GM18873 (cell line): ENCODE results near the gene LPCAT1.
"Not testable (repeated sequence)": the region's sequence is repeated elsewhere in the genome, so short reads cannot be mapped to it uniquely, and the experiment has no call there.

Experiments used
- ATAC-seq: cut with Tn5 transposase; IDR thresholded peaks from one replicate; pipeline ENCODE4 v1.9.1; 2021; ENCODE audit warnings: mild to moderate bottlenecking, moderate library complexity, moderate number of reproducible peaks; ENCODE audit not compliant: unreplicated experiment, low FRiP score

Gene LPCAT1, protein sequence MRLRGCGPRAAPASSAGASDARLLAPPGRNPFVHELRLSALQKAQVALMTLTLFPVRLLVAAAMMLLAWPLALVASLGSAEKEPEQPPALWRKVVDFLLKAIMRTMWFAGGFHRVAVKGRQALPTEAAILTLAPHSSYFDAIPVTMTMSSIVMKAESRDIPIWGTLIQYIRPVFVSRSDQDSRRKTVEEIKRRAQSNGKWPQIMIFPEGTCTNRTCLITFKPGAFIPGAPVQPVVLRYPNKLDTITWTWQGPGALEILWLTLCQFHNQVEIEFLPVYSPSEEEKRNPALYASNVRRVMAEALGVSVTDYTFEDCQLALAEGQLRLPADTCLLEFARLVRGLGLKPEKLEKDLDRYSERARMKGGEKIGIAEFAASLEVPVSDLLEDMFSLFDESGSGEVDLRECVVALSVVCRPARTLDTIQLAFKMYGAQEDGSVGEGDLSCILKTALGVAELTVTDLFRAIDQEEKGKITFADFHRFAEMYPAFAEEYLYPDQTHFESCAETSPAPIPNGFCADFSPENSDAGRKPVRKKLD

GRCh38 chr5:1523793-1524480 is at the start of gene LPCAT1:
TSS of gene LPCAT1 (minus strand) at chr5:1523960. CDS start at chr5:1523844, 116 bp downstream.
- peak; percentile 52 for ATAC-seq

- not testable (repeated sequence) for ATAC-seq
Measured at GRCh38 chr5:1571875-1572274, 48.1 kb upstream of the LPCAT1 start.

DNA sequence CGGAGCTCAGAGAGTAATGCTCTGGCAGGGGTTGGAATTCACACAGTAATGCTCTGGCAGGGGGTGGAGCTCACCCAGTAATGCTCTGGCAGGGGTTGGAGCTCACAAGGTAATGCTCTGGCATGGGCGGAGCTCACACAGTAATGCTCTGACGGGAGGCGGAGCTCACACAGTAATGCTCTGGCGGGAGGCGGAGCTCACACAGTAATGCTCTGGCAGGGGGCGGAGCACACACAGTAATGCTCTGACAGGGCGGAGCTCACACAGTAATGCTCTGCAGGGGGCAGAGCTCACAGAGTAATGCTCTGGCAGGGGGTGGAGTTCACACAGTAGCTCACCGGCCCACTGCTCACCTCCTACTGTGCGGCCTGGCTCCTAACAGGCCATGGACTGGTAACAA is 47.2 kb upstream of the LPCAT1 start:
- ATAC-seq, result no peak

GRCh38 chr5:1568201-1568979 is 44.6 kb upstream of the LPCAT1 start:
- ATAC-seq, result no peak

DNA sequence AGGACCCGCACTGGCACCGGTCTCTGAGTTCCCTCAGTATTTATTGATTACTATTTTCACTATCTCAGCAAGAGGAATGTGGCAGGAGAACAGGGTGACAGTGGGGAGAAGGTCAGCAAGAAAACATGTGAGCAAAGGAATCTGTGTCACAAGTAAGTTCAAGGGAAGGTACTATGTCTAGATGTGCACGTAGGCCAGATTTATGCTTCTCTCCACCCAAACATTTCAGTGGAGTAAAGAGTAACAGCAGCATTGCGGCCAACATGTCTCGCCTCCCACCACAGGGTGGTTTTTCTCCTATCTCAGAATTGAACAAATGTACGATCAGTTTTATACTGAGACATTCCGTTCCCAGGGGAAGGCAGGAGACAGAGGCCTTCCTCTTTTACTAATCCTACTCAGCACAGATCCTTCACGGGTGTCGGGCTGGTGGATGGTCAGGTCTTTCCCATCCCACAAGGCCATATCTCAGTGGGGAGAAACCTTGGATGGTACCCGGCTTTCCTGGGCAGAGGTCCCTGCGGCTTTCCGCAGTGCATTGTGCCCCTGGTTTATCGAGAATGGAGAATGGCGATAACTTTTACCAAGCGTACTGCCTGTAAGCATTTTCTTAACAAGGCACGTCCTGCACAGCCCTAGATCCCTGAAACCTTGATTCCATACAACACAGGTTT is 43.9 kb upstream of the LPCAT1 start:
- not testable (repeated sequence) for ATAC-seq

DNA sequence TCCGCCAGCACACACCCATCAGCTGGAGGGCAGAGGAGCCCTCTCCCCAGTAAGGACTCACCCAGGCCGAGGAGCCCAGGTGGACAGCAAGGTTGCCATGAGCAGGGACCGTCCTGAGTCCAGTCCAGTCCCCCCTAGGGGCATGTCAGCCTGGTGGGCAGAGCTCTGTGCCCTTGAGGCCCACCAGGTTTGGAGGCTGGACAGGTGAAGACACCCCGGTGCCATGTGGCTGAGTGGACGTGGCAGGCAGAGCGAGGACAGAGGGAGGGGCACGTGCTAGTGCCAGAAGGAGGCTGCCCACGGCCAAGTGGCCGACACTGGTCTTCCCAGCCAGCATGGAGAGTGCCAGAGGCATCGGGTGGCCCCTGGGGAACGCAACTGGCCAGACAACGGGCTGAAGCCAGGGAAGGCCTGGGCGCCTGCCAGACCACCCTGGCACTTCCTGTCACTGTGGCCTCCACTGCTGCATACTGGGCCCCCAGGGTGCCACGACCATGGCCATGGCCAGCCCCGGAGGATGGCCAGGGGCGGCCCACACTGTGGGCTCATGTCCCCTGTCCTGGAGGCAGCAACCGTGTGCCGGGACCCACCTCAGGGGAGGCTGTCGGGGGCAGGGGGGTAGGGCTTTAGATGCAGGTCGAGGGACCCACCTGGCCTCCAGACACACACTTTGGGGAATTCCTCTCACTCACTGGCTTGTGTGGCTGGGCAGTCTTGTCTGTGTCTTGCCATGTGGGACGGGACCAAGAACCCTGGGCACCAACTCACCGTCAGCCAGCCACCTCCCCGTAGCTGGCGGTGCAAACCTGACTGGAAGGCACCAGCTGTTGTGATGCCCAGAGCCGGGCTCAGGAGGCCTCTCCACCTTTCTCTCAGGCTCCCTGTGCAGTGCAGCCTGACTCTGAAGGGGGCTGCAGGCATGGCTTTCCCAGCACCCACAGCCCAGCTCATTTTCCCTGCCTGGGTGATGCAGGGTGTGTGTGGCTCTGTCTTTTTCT is 42.3 kb upstream of the LPCAT1 start:
- no peak for ATAC-seq

DNA sequence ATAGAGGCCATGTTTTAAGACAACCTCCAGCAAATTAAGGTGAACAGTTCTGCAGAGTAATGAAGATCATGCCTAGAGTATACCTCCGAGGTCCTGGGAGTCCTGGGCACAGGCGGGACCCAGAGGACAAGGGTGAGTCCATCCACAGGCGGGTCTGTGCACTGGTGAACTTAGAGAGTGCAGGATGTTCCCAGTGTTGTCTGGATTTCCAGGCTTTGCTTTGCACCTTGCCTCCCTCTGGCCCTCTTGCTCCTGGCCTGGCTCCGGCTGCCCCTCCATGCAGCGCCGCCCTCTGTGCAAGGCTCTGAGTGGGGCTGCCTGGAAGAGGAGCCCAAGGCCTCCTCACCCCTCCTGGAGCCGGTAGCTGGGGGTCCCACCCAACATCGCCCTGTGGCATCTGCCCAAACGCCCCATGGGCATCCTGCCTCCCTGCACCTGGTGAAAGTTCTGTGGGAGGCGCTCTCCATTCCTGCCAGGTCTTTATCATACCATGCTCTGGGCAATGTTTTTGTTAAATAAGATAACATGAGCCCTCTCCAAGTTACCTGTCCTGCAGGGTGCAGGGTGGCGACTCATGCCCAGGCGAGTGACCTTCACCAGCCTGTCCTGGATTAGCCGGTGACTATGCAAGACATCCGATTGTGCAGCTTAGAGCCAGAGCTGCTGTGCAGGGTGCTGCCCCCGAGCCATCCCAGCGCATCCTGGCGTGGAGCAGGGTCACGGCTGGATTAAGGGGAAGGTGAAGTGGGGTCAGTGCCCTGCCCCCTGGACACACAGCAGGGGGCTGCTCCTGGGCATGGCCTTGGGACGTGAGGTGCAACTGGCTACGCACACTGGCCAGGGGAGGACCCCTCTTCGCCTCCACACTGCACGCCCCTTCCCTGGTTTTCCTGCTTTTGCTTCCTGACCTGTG is 41.3 kb upstream of the LPCAT1 start:
- ATAC-seq, result no peak

- no peak for ATAC-seq
Measured at GRCh38 chr5:1564182-1564748, 40.5 kb upstream of the LPCAT1 start.

DNA sequence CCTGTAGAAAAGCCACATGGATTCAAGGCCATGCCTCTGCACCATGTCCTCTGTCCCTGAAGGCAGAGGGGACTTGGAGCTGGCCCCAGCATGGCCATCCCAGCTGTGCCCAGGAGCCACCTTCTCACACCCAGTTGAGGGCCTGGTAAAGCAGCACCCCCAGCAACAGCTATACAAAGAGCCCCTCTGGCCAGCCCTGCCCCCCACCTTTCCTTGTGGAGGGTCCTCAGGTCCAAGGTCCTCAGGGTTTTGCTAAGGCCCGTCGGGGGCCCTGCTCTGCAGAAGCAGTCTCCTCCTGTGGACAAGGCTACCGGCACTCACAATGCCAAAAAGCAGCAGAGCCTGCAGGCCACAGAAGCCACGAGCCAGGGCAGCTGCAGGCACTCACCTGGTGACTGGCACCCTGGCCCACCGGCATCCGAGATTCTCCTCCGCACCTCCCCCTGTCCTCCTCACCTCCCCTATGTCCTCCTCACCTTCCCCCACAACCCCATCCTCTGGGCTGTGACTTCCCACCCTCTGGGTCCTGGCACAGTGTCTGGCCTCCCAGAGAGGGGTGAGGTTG is 39.9 kb upstream of the LPCAT1 start:
- ATAC-seq, result no peak

DNA sequence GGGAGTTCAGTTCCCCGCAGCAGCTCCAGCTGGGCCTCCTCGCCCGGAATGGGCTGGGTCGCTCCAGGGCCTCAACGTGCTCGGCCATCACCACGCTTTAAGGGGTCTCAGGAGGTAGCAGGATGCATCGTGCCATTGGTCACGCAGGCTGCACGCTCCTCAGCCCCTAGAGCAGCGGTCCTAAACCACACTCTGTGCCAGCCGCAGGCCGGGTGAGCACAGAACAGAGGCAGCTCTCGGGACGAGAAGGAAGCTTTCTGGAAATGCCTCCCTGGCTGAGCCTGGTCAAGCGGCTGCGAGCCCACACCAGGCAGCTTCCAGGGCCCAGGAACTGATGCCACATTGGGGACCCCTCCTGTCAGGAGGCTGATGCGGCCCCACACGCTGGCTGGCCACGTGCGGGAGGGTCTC is 39.3 kb upstream of the LPCAT1 start:
- ATAC-seq, result no peak

- ATAC-seq, result no peak
Measured at GRCh38 chr5:1562599-1562998, 38.8 kb upstream of the LPCAT1 start.

DNA sequence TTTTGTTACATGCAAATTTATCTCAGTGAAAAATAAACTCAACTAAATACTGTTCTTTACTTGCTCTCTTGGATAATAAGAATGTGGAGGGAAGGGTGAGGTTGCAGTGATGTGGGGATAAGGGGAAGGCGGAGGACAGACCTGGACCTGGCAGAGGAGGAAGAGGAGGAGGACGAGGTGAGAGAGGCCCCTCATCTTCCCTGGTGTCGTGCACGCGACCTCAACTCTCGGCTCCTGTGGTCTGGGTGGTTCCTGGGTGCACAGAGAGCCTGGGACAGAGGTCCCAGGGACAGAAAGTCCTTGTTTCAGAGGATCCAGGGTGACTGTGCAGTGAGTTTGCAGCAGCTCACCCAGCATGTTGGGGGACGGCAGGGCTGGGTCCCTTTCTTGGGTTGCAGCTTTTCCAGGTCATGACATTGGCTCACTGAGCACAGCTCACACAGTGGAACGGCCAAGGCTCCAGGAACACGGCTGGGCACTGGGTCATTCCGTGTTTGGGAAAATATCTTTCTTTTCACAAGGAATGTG is 37.7 kb upstream of the LPCAT1 start:
- no peak for ATAC-seq

DNA sequence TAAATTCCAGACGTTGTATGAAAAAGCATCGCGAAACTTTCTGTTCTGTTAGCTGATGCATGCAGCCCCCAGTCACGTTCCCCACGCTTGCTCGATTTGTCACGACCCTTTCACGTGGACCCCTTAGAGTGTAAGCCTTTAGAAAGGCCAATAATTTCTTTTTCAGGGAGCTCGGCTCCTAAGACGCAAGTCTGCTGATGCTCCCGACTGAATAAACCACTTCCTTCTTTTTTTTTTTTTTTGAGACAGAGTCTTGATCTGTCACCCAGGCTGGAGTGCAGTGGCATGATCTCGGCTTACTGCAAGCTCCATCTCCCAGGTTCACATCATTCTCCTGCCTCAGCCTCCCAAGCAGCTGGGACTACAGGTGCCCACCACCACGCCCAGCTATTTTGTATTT is 36.7 kb upstream of the LPCAT1 start:
- ATAC-seq, result not testable (repeated sequence)

DNA sequence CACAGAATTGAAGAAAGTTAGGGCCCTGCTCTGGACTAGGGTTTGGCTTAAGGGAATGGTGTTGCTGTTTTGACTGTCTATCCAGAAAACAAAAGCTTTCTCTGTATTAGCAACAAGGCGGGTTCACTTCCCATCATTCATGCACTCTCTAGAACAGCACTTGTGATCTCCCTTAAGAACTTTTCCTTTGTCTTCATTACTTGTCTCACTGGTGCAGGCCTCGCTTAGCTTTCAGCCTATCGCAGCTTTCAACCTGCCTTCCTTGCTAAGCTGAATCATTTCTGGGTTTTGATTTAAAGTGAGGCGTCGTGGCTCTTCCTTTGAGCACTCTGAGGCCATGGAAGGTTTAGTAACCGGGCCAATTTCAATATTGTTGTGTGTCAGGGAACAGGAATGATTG is 35.2 kb upstream of the LPCAT1 start:
- ATAC-seq, result no peak

- ATAC-seq, result no peak
Measured at GRCh38 chr5:1557114-1557873, 33.5 kb upstream of the LPCAT1 start.
